Endothelial cell (in vitro differentiated cells): ENCODE results near the gene CISD3. TPM values are rescaled to one million over a fixed set of nuclear protein-coding genes. Genes with fewer than 3 reads are reported as not detected.

Experiments used
- DNase-seq: peaks from one replicate; pipeline ENCODE4 v3.0.0; 2021; ENCODE audit warnings: low spot score
- H3K27ac Mint-ChIP-seq: one replicate; pipeline ENCODE4 v1.8.0; 2021; ENCODE audit warnings: mixed read lengths, inconsistent platforms; ENCODE audit not compliant: unreplicated experiment
- H3K27me3 Mint-ChIP-seq: one replicate; pipeline ENCODE4 v1.8.0; 2021; ENCODE audit warnings: mild to moderate bottlenecking, moderate library complexity, mixed read lengths, inconsistent platforms; ENCODE audit not compliant: unreplicated experiment
- H3K36me3 Mint-ChIP-seq: one replicate; pipeline ENCODE4 v1.8.0; 2021; ENCODE audit warnings: mild to moderate bottlenecking, low read depth, mixed read lengths, inconsistent platforms; ENCODE audit not compliant: unreplicated experiment
- H3K4me1 Mint-ChIP-seq: one replicate; pipeline ENCODE4 v1.8.0; 2021; ENCODE audit warnings: mild to moderate bottlenecking, mixed read lengths, inconsistent platforms; ENCODE audit not compliant: unreplicated experiment
- H3K4me3 Mint-ChIP-seq: one replicate; pipeline ENCODE4 v1.8.0; 2021; ENCODE audit warnings: mild to moderate bottlenecking, mixed read lengths, inconsistent platforms; ENCODE audit not compliant: unreplicated experiment
- H3K9me3 Mint-ChIP-seq: one replicate; pipeline ENCODE4 v1.8.0; 2021; ENCODE audit warnings: mixed read lengths, inconsistent platforms; ENCODE audit not compliant: unreplicated experiment
- CTCF ChIP-seq: fragments of 200-600 bp; sonication (generic); IDR thresholded peaks from one replicate; pipeline ENCODE4 v1.5.0; 2021; ENCODE audit warnings: antibody characterized with exemption; ENCODE audit not compliant: unreplicated experiment
- total RNA-seq: library from RNA; stranded (reverse); fragmentation: NEBNext Ultra II Directional; extraction: Animal tissue kit (Norgen Biotek cat#: 25700); gene quantifications from one replicate; pipeline ENCODE4 v1.2.1, GENCODE V29; 2021; ENCODE audit not compliant: unreplicated experiment

The CISD3 gene
- total RNA-seq, 1 donor from 2014 or later: 17.0 TPM

GRCh38 chr17:38691154-38691553 is 39.0 kb upstream of the CISD3 start:
- no peak overlapping the region for H3K4me3 Mint-ChIP-seq
- H3K27me3 Mint-ChIP-seq: peaks cover 13% of the 10 kb centered on the region
- H3K36me3 Mint-ChIP-seq: no peaks in the 10 kb centered on the region
- DNase-seq: no peak
- H3K9me3 Mint-ChIP-seq: no peaks in the 10 kb centered on the region
- no peak overlapping the region for H3K27ac Mint-ChIP-seq
- no peak for TF ChIP-seq CTCF
- no peaks in the 10 kb centered on the region for H3K4me1 Mint-ChIP-seq

GRCh38 chr17:38693700-38694329 is 36.3 kb upstream of the CISD3 start:
- H3K36me3 Mint-ChIP-seq: no peaks in the 10 kb centered on the region
- H3K27ac Mint-ChIP-seq: no peak overlapping the region
- no peaks in the 10 kb centered on the region for H3K9me3 Mint-ChIP-seq
- peaks cover 1% of the 10 kb centered on the region for H3K4me1 Mint-ChIP-seq
- no peak for DNase-seq
- no peak overlapping the region for H3K4me3 Mint-ChIP-seq
- TF ChIP-seq CTCF: no peak
- peaks cover 21% of the 10 kb centered on the region for H3K27me3 Mint-ChIP-seq

GRCh38 chr17:38697061-38697820 is 32.9 kb upstream of the CISD3 start:
- DNase-seq: no peak
- peaks cover 26% of the 10 kb centered on the region for H3K27me3 Mint-ChIP-seq
- H3K9me3 Mint-ChIP-seq: no peaks in the 10 kb centered on the region

GRCh38 chr17:38698760-38699159 is 31.4 kb upstream of the CISD3 start:
- no peak overlapping the region for H3K27ac Mint-ChIP-seq
- H3K4me1 Mint-ChIP-seq: peaks cover 25% of the 10 kb centered on the region
- no peak overlapping the region for H3K4me3 Mint-ChIP-seq
- H3K36me3 Mint-ChIP-seq: peaks cover 3% of the 10 kb centered on the region
- DNase-seq: no peak
- H3K9me3 Mint-ChIP-seq: no peaks in the 10 kb centered on the region
- peaks cover 25% of the 10 kb centered on the region for H3K27me3 Mint-ChIP-seq
- TF ChIP-seq CTCF: no peak

More at GRCh38 chr17:38697061-38697820, 32.9 kb upstream of the CISD3 start:
- Mint-ChIP-seq H3K4me1 (peaks cover 18% of the 10 kb centered on the region), H3K4me3 (no peak overlapping the region), H3K36me3 (peaks cover 3% of the 10 kb centered on the region), H3K27ac (no peak overlapping the region)
- no peak for TF ChIP-seq CTCF

- peaks cover 30% of the 10 kb centered on the region for H3K27me3 Mint-ChIP-seq
Observed at GRCh38 chr17:38701504-38702165, 28.5 kb upstream of the CISD3 start.

More at GRCh38 chr17:38701504-38702165, 28.5 kb upstream of the CISD3 start:
- no peak for TF ChIP-seq CTCF
- peaks cover 3% of the 10 kb centered on the region for H3K36me3 Mint-ChIP-seq
- no peak for DNase-seq
- peak overlapping the region; percentile 55 for H3K27ac Mint-ChIP-seq
- no peaks in the 10 kb centered on the region for H3K9me3 Mint-ChIP-seq
- peaks cover 36% of the 10 kb centered on the region for H3K4me1 Mint-ChIP-seq
- H3K4me3 Mint-ChIP-seq: peak overlapping the region; percentile 81
